ENCODE measurements around the gene NDE1. TPM values are rescaled to one million over a fixed set of nuclear protein-coding genes. Genes with fewer than 3 reads are reported as not detected.

The NDE1 gene
- total and polyA plus RNA-seq, 2 donors (not counting 3 experiments of a cell fraction or from before 2014, with no cell fraction given), result 28.0 to 90.2 TPM

- H3K4me2 ChIP-seq (ENCODE audit: insufficient read depth, low read length), result no peak overlapping the region
- FAIRE-seq (no peak), DNase-seq (ENCODE audit: low read depth, low spot score) (no peak)
- ChIA-PET CTCF (interaction anchor here (0.8 to 3.8 kb wide), 2 partner anchors 50 to 52 kb away, joined by 3 to 18 read pairs; no protein-coding TSS in a partner anchor), POLR2A (no interaction called here)
- no TSS peak for BruUV-seq (replicated peaks)
- intact Hi-C loops (cut with micrococcal nuclease), result no loop called here
- H3K9me3 ChIP-seq (replicated peaks; ENCODE audit: control insufficient read depth, insufficient read depth, low read length), result no peaks in the 10 kb centered on the region
- no peaks in the 10 kb centered on the region for H3K9me1 ChIP-seq (replicated peaks; ENCODE audit: control insufficient read depth, extremely low read depth, insufficient read depth, low read length)
- H3K4me1 ChIP-seq (ENCODE audit: control insufficient read depth, extremely low read depth, insufficient read depth, low read length), result no peaks in the 10 kb centered on the region
- no peak overlapping the region for H3K27ac ChIP-seq (ENCODE audit: insufficient read depth, low read depth, low read length)
- no peak overlapping the region for H2AFZ ChIP-seq (ENCODE audit: low read depth, low read length)
- H3K9ac ChIP-seq (replicated peaks; ENCODE audit: extremely low read depth, insufficient read depth, low read length), result no peak overlapping the region
- TF ChIP-seq FOS (IDR thresholded peaks at IDR 0.05; ENCODE audit: borderline replicate concordance, insufficient read depth, low read length) (no peak), JUN (IDR thresholded peaks at IDR 0.05; ENCODE audit: borderline replicate concordance, insufficient read depth, insufficient read length, low read depth) (no peak), POLR2A (IDR thresholded peaks at IDR 0.05; ENCODE audit: low read depth, low read length) (no peak), MYC (IDR thresholded peaks at IDR 0.05; ENCODE audit: low read depth, low read length) (no peak), GATA2 (IDR thresholded peaks at IDR 0.05; ENCODE audit: insufficient read depth, insufficient read length, low read depth, low read length) (no peak), POLR2AphosphoS5 (IDR thresholded peaks at IDR 0.05; ENCODE audit: insufficient read depth, low read depth, low read length) (no peak), EZH2 (IDR thresholded peaks at IDR 0.05; ENCODE audit: borderline replicate concordance, low read depth, low read length, severe bottlenecking) (no peak)
- TF ChIP-seq, protein P1, sequence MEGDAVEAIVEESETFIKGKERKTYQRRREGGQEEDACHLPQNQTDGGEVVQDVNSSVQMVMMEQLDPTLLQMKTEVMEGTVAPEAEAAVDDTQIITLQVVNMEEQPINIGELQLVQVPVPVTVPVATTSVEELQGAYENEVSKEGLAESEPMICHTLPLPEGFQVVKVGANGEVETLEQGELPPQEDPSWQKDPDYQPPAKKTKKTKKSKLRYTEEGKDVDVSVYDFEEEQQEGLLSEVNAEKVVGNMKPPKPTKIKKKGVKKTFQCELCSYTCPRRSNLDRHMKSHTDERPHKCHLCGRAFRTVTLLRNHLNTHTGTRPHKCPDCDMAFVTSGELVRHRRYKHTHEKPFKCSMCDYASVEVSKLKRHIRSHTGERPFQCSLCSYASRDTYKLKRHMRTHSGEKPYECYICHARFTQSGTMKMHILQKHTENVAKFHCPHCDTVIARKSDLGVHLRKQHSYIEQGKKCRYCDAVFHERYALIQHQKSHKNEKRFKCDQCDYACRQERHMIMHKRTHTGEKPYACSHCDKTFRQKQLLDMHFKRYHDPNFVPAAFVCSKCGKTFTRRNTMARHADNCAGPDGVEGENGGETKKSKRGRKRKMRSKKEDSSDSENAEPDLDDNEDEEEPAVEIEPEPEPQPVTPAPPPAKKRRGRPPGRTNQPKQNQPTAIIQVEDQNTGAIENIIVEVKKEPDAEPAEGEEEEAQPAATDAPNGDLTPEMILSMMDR (IDR thresholded peaks at IDR 0.05; ENCODE audit: extremely low read depth in 1 of 2, insufficient read depth in 1 of 2, low read depth in 1 of 2, low read length in 2 of 2), result no peak
- TF ChIP-seq, protein P2, sequence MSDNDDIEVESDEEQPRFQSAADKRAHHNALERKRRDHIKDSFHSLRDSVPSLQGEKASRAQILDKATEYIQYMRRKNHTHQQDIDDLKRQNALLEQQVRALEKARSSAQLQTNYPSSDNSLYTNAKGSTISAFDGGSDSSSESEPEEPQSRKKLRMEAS (IDR thresholded peaks at IDR 0.05; ENCODE audit: insufficient read depth, insufficient read length), result no peak
- H4K20me1 ChIP-seq (replicated peaks; ENCODE audit: control insufficient read depth, extremely low read depth, insufficient read depth, low read length), result no peaks in the 10 kb centered on the region
- dilution Hi-C loops (cut with MboI; ENCODE audit: extremely low pct_ligation_motif_present, low sequenced_read_pairs), result no loop called here
- no peak overlapping the region for H3K4me3 ChIP-seq (replicated peaks in 1 of 3; ENCODE audit: insufficient read depth in 1 of 3, low read depth in 1 of 3, low read length in 3 of 3)
- H3K79me2 ChIP-seq (ENCODE audit: control insufficient read depth, insufficient read depth, low read length), result no peaks in the 10 kb centered on the region
- peaks cover 3 to 4% of the 10 kb centered on the region in 2 experiments for H3K27me3 ChIP-seq (ENCODE audit: control insufficient read depth in 2 of 2, insufficient read depth in 2 of 2, low read length in 2 of 2)
- no peaks in the 10 kb centered on the region for H3K36me3 ChIP-seq (ENCODE audit: control insufficient read depth in 2 of 2, extremely low read depth in 1 of 2, insufficient read depth in 2 of 2, low read length in 2 of 2)
These were observed 121.6 kb downstream of the NDE1 start for GRCh38 chr16:15771694-15772093.

Measured in endothelial cell of umbilical vein (primary cell).